Activated T-helper 1 cell treated with Interleukin-2 at 50 U/mL for 16 hours (primary cell): ENCODE data around the gene NTRK1.

Experiments
- DNase-seq: peaks from one replicate; pipeline ENCODE4 v3.0.0-alpha.2; 2020; ENCODE audit warnings: low read depth

Gene NTRK1

GRCh38 chr1:156860628-156861423 is at the start of gene NTRK1:
Gene NTRK1 (plus strand): TSS chr1:156860865. CDS start chr1:156860935, 70 bp downstream.
- peak; percentile 39 for DNase-seq

- no peak for DNase-seq
These were observed 49.5 kb upstream of the NTRK1 start for GRCh38 chr1:156811168-156811567.

- DNase-seq, result no peak
These were observed 48.2 kb upstream of the NTRK1 start for GRCh38 chr1:156812293-156812990.

- DNase-seq, result no peak
These were observed 47.4 kb upstream of the NTRK1 start for GRCh38 chr1:156813298-156813697.

- DNase-seq, result peak; percentile 55
These were observed 46.7 kb upstream of the NTRK1 start for GRCh38 chr1:156813750-156814570.

- peak; percentile 28 for DNase-seq
These were observed 45.9 kb upstream of the NTRK1 start for GRCh38 chr1:156814571-156815260.

- no peak for DNase-seq
These were observed 45.3 kb upstream of the NTRK1 start for GRCh38 chr1:156815307-156815826.

- DNase-seq, result no peak
These were observed 44.7 kb upstream of the NTRK1 start for GRCh38 chr1:156815961-156816422.

GRCh38 chr1:156816561-156817328 is 43.9 kb upstream of the NTRK1 start, which contains the start of gene SH2D2A:
Gene SH2D2A (minus strand): TSS chr1:156816848. CDS start chr1:156816708, 140 bp downstream.
- peak; percentile 88 for DNase-seq

- no peak for DNase-seq
These were observed 38.9 kb upstream of the NTRK1 start for GRCh38 chr1:156821801-156822200.

GRCh38 chr1:156822680-156823079 is 38.0 kb upstream of the NTRK1 start:
- DNase-seq, result no peak

- DNase-seq, result no peak
These were observed 37.4 kb upstream of the NTRK1 start for GRCh38 chr1:156823210-156823790.

- no peak for DNase-seq
These were observed 34.0 kb upstream of the NTRK1 start for GRCh38 chr1:156826630-156827029.

- no peak for DNase-seq
These were observed 32.1 kb upstream of the NTRK1 start for GRCh38 chr1:156828400-156829124.

GRCh38 chr1:156832434-156832833 is 28.2 kb upstream of the NTRK1 start:
- DNase-seq, result no peak

- no peak for DNase-seq
These were observed 27.1 kb upstream of the NTRK1 start for GRCh38 chr1:156833603-156834002.

- DNase-seq, result no peak
These were observed 26.3 kb upstream of the NTRK1 start for GRCh38 chr1:156834322-156834721.

GRCh38 chr1:156836041-156836654 is 24.5 kb upstream of the NTRK1 start:
- DNase-seq, result no peak

GRCh38 chr1:156836892-156837291 is 23.8 kb upstream of the NTRK1 start:
- no peak for DNase-seq
